Upper lobe of left lung (tissue), 6 donors: Measurements from ENCODE around the gene TTF2. TPM values are rescaled to one million over a fixed set of nuclear protein-coding genes. Genes with fewer than 3 reads are reported as not detected.
"Not testable (repeated sequence)": the region's sequence is repeated elsewhere in the genome, so short reads cannot be mapped to it uniquely, and the experiment has no call there.

Experiments
- ATAC-seq, 2 donors: fragments of 200-7000 bp; cut with Tn5 transposase; one replicate each; pipeline ENCODE4 v1.9.1; 2022; ENCODE audit warnings: mild to moderate bottlenecking in 2 of 2, moderate library complexity in 2 of 2; ENCODE audit not compliant: low FRiP score in 2 of 2
- DNase-seq, 2 donors: peaks; one replicate each; pipeline ENCODE4 v3.0.0-alpha.2; 2019 to 2020
- H3K27ac ChIP-seq, 4 donors: fragments of 200-600 bp; sonication (generic); one replicate each; pipeline ENCODE4 v1.5.1; 2016 to 2019
- H3K27me3 ChIP-seq, 4 donors: fragments of 200-600 bp; sonication (generic); one replicate each; pipeline ENCODE4 v1.5.1; 2017 to 2019
- H3K36me3 ChIP-seq, 4 donors: fragments of 200-600 bp; sonication (generic); one replicate each; pipeline ENCODE4 v1.5.1; 2016 to 2019
- H3K4me1 ChIP-seq, 4 donors: fragments of 200-600 bp; sonication (generic); one replicate each; pipeline ENCODE4 v1.5.1; 2018 to 2019
- H3K4me3 ChIP-seq, 4 donors: fragments of 200-600 bp; sonication (generic); one replicate each; pipeline ENCODE4 v1.5.1; 2017 to 2019; ENCODE audit warnings: mild to moderate bottlenecking in 2 of 4, moderate library complexity in 1 of 4
- H3K9me3 ChIP-seq, 4 donors: fragments of 200-600 bp; sonication (generic); one replicate each; pipeline ENCODE4 v1.5.1; 2018 to 2019
- CTCF ChIP-seq, 6 experiments: fragments of 450-650 bp in 4 of 6; fragments of 200-600 bp in 2 of 6; sonication (generic) in 2 of 6; IDR thresholded peaks; one replicate each; pipeline ENCODE4 v1.5.1; 2016 to 2019; ENCODE audit warnings: antibody characterized with exemption in 6 of 6
- EP300 ChIP-seq, 4 donors: sonication (generic); formaldehyde crosslinking; IDR thresholded peaks; one replicate each; pipeline ENCODE4 v1.5.1; 2017; ENCODE audit warnings: antibody characterized with exemption in 4 of 4, control low read depth in 2 of 4
- POLR2A ChIP-seq, 4 donors: fragments of 450-650 bp; IDR thresholded peaks; one replicate each; pipeline ENCODE4 v1.5.1; 2016 to 2017; ENCODE audit warnings: antibody characterized with exemption in 4 of 4, mild to moderate bottlenecking in 2 of 4
- POLR2AphosphoS5 ChIP-seq, 2 donors: sonication (generic); formaldehyde crosslinking; IDR thresholded peaks; one replicate each; pipeline ENCODE4 v1.5.1; 2017; ENCODE audit warnings: antibody characterized with exemption in 2 of 2
- WGBS, 2 donors: methylation state at CpG; one replicate each; pipeline ENCODE4 v1.1.5; 2017 to 2018; 5-methylcytosine and 5-hydroxymethylcytosine counted together
- total RNA-seq, 6 donors: library from RNA; depleted of rRNA in 4 of 6; stranded (reverse); fragments of >200 nt in 4 of 6; gene quantifications; one replicate each; pipeline versions ENCODE4 v1.1.0 to v1.2.1, GENCODE V29; 2016 to 2021
- donor health status: DM: no; HTN: no; CAD: no; lungs with moderate emphysema.
- donor health status: DM: no; HTN: yes; CAD: no; lungs with severe emphysema.

TTF2 gene
- total RNA-seq, 6 donors from 2014 or later = 5.6 to 37.8 (median 15.2) TPM

- TF ChIP-seq POLR2A (IDR thresholded peaks at IDR 0.05) = no peak
- TF ChIP-seq CTCF (IDR thresholded peaks at IDR 0.05) = no peak
- TF ChIP-seq EP300 (IDR thresholded peaks at IDR 0.05) = no peak
- no peak for TF ChIP-seq POLR2AphosphoS5 (IDR thresholded peaks at IDR 0.05)
- DNase-seq (no peak), ATAC-seq (no peak)
- Histone ChIP-seq H3K27ac (no peak overlapping the region), H3K4me1 (no peaks in the 10 kb centered on the region), H3K4me3 (no peak overlapping the region), H3K27me3 (no peaks in the 10 kb centered on the region), H3K9me3 (no peaks in the 10 kb centered on the region), H3K36me3 (peaks cover 0 to 53% (median 10%) of the 10 kb centered on the region in 4 donors)
- WGBS, 2 donors = 94 to 95% methylated on average over 4 of the region's 4 CpGs
These were observed 38.3 kb downstream of the TTF2 start for GRCh38 chr1:117098287-117098890.

- Histone ChIP-seq H3K9me3 (no peaks in the 10 kb centered on the region), H3K4me3 (no peak overlapping the region), H3K4me1 (no peaks in the 10 kb centered on the region), H3K36me3 (peaks cover 0 to 38% (median 10%) of the 10 kb centered on the region in 4 donors), H3K27me3 (no peaks in the 10 kb centered on the region), H3K27ac (no peak overlapping the region)
- ATAC-seq (no peak), DNase-seq (no peak)
- TF ChIP-seq EP300 (IDR thresholded peaks at IDR 0.05) (no peak), POLR2A (IDR thresholded peaks at IDR 0.05) (no peak), CTCF (IDR thresholded peaks at IDR 0.05) (no peak), POLR2AphosphoS5 (IDR thresholded peaks at IDR 0.05) (no peak)
- WGBS, 2 donors = 95 to 97% methylated on average over 1 of the region's 1 CpG
These were observed 41.2 kb downstream of the TTF2 start for GRCh38 chr1:117101334-117101733.

DNA sequence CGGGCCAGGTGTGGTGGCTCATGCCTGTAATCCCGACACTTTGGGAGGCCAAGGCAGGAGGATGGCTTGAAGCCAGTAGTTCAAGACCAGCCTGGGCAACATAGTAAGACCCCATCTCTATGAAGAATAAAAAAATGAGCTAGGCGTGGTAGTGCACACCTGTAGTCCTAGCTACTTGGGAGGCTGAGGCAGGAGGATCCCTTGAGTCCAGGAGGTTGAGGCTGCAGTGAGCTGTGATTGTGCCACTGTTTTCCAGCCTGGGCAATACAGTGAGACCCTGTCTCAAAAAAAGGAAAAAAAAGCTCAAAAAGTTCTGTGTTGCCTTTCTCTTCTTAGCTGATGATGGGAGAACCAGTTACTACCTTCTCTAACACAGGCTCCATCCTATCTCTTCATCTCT, 41.7 kb downstream of the TTF2 start:
- H3K4me3 ChIP-seq, ATAC-seq, H3K4me1 ChIP-seq, H3K9me3 ChIP-seq, DNase-seq, H3K27ac ChIP-seq, H3K27me3 ChIP-seq: not testable (repeated sequence)
- H3K36me3 ChIP-seq = peaks cover 0 to 38% (median 10%) of the 10 kb centered on the region in 4 donors
- 95 to 98% methylated on average over 3 of the region's 3 CpGs for whole genome bisulfite sequencing, 2 donors

- Histone ChIP-seq H3K27me3 (no peaks in the 10 kb centered on the region), H3K9me3 (no peaks in the 10 kb centered on the region), H3K4me3 (no peak overlapping the region), H3K36me3 (peaks cover 0 to 16% (median 6%) of the 10 kb centered on the region in 4 donors), H3K4me1 (no peaks in the 10 kb centered on the region), H3K27ac (no peak overlapping the region)
- 67 to 81% methylated on average over 1 to 3 of the region's 3 CpGs for WGBS, 2 donors
- ATAC-seq (no peak), DNase-seq (no peak)
- TF ChIP-seq POLR2AphosphoS5 (IDR thresholded peaks at IDR 0.05) (no peak), EP300 (IDR thresholded peaks at IDR 0.05) (no peak), CTCF (IDR thresholded peaks at IDR 0.05) (no peak), POLR2A (IDR thresholded peaks at IDR 0.05) (no peak)
These were observed 44.9 kb downstream of the TTF2 start for GRCh38 chr1:117104986-117105385.

- Histone ChIP-seq H3K4me1 (no peaks in the 10 kb centered on the region), H3K4me3 (no peak overlapping the region), H3K27me3 (no peaks in the 10 kb centered on the region), H3K27ac (no peak overlapping the region), H3K9me3 (no peaks in the 10 kb centered on the region), H3K36me3 (peaks cover 0 to 10% (median 4%) of the 10 kb centered on the region in 4 donors)
- TF ChIP-seq CTCF (IDR thresholded peaks at IDR 0.05) (no peak), EP300 (IDR thresholded peaks at IDR 0.05) (no peak), POLR2A (IDR thresholded peaks at IDR 0.05) (no peak), POLR2AphosphoS5 (IDR thresholded peaks at IDR 0.05) (no peak)
- no peak for DNase-seq
- ATAC-seq = no peak
These were observed 45.6 kb downstream of the TTF2 start for GRCh38 chr1:117105722-117106121.
